ENCODE measurements around the gene EIF6.

- TF ChIP-seq, protein P1, sequence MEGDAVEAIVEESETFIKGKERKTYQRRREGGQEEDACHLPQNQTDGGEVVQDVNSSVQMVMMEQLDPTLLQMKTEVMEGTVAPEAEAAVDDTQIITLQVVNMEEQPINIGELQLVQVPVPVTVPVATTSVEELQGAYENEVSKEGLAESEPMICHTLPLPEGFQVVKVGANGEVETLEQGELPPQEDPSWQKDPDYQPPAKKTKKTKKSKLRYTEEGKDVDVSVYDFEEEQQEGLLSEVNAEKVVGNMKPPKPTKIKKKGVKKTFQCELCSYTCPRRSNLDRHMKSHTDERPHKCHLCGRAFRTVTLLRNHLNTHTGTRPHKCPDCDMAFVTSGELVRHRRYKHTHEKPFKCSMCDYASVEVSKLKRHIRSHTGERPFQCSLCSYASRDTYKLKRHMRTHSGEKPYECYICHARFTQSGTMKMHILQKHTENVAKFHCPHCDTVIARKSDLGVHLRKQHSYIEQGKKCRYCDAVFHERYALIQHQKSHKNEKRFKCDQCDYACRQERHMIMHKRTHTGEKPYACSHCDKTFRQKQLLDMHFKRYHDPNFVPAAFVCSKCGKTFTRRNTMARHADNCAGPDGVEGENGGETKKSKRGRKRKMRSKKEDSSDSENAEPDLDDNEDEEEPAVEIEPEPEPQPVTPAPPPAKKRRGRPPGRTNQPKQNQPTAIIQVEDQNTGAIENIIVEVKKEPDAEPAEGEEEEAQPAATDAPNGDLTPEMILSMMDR (IDR thresholded peaks at IDR 0.05), result no peak
- TF ChIP-seq POLR2A (IDR thresholded peaks at IDR 0.05), result no peak
Measured at GRCh38 chr20:35263532-35264341, 20.8 kb downstream of the EIF6 start.
